Bronchial epithelial cell (primary cell): ENCODE measurements around the gene HOXA10. TPM values are rescaled to one million over a fixed set of nuclear protein-coding genes. Genes with fewer than 3 reads are reported as not detected.

Experiments used
- DNase-seq: peaks from one replicate; pipeline ENCODE4 v3.0.0-alpha.2; 2010; ENCODE audit warnings: low read depth
- FAIRE-seq: peaks from 2 replicates; lab custom pipeline; 2011; peaks lifted over from hg19 to GRCh38; lab: Jason Lieb, UNC
- H3K27me3 ChIP-seq: 2 replicates; pipeline ENCODE4 v1.5.1; 2011; ENCODE audit warnings: low read length; ENCODE audit not compliant: control insufficient read depth, insufficient read depth
- H3K36me3 ChIP-seq: 2 replicates; pipeline ENCODE4 v1.5.1; 2011; ENCODE audit warnings: low read length; ENCODE audit not compliant: control insufficient read depth, insufficient read depth
- H3K4me3 ChIP-seq: 2 replicates; pipeline ENCODE4 v1.5.1; 2011; ENCODE audit warnings: mild to moderate bottlenecking, low read depth, low read length, control low read depth
- CTCF ChIP-seq: IDR thresholded peaks from 2 replicates; pipeline ENCODE4 v1.5.1; 2011; ENCODE audit warnings: mild to moderate bottlenecking, moderate library complexity, low read length, control low read depth, inconsistent platforms; ENCODE audit not compliant: insufficient read depth, severe bottlenecking
- total RNA-seq: library from RNA; depleted of rRNA; stranded (reverse); fragments of >200 nt; gene quantifications from 2 replicates; pipeline ENCODE4 v1.2.1, GENCODE V29; 2014

HOXA10 gene
- total RNA-seq, 1 donor from 2014 or later: not detected

DNA sequence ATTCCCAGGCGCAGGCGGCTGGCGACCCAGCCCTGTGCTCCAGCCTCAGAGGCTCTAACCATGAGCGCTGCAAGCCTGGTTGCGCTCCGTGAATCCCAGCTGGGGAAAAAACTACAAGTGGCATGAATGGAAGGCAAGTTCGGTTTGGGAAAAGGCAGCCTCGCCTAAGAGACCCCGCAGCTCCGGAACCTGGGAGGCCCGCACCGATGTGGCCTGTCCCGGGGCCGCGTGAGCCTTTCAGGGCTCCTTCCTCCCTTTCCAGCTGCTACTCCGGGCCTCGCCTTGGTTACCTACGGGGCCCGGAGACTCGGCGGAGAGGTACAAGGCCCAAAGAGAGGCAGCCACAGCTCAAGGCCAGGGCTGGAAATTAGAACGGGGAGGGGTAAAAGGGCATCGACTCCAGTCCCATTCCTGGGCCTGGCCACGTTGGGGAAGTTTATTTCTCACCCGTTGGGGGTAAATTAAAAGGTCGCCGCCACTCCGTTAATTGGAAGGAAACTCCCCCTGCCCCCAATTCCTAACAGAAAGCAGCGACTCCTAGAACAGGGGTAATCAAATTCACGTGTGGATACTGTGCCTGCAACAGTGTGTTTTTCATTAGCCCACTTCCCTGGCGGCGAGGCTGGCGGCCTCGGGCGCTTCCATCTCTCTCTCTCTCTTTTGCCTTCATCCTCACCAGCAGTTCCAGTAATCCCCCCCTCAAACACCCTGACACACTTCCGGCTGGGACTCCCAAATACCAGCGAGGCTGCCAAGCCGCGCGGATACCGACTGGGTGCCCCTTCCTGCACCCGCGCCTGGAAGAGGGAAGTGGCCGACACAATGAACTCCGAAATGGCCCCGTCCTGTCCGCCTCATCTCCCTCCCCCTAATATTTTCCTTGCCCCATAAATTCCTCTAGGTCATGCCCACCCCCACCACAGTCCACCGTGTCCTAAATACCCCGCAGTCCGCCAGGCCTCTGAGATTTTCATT is 7.3 kb downstream of the HOXA10 start:
- Histone ChIP-seq H3K36me3 (no peaks in the 10 kb centered on the region), H3K27me3 (peaks cover 79% of the 10 kb centered on the region), H3K4me3 (no peak overlapping the region)
- DNase-seq: no peak
- FAIRE-seq: no peak
- no peak for TF ChIP-seq CTCF

- no peak for TF ChIP-seq CTCF
- no peaks in the 10 kb centered on the region for H3K36me3 ChIP-seq
- H3K4me3 ChIP-seq: no peak overlapping the region
- DNase-seq (no peak), FAIRE-seq (no peak)
- peaks cover 74% of the 10 kb centered on the region for H3K27me3 ChIP-seq
Observed at GRCh38 chr7:27165996-27166530, 8.1 kb downstream of the HOXA10 start.

- Histone ChIP-seq H3K27me3 (peaks cover 75% of the 10 kb centered on the region), H3K4me3 (no peak within 1 kb of the TSS), H3K36me3 (no peaks in the 10 kb centered on the region)
- TF ChIP-seq CTCF: no peak
- FAIRE-seq: no peak
- DNase-seq: no peak
Observed at GRCh38 chr7:27165089-27165995, 8.8 kb downstream of the HOXA10 start, which contains the start of gene HOXA9. TSS of gene HOXA9 (minus strand) at chr7:27165537. CDS start at chr7:27165457, 80 bp downstream.

DNA sequence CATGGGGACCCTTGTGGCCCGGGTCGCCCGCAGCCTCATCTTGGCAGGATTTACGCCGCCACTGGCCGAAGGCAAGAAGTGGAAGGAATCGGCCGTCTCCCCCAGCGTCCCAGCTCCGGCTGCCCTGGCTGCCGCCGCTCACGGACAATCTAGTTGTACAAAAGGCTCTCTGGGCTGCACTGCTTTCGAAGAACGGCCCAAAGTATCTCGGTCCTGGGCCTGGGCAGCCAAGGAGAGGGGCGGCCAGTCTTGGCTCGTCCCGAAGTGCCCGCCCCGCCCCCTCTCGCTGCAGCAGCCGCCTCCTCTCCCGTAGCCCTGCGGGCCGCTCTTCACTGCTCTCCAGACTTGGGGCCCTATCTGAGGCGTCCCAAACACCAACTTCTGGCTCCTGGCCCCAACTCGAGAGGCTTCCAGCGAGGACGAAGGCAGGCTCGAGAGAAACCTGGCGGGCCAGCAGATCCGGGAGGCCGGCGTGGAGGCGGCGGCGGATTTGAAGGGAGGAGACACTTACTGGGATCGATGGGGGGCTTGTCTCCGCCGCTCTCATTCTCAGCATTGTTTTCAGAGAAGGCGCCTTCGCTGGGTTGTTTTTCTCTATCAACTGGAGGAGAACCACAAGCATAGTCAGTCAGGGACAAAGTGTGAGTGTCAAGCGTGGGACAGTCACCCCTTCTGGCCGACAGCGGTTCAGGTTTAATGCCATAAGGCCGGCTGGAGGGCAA is 9.6 kb downstream of the HOXA10 start:
- no peak overlapping the region for H3K4me3 ChIP-seq
- no peak for FAIRE-seq
- no peaks in the 10 kb centered on the region for H3K36me3 ChIP-seq
- H3K27me3 ChIP-seq: peaks cover 75% of the 10 kb centered on the region
- TF ChIP-seq CTCF: no peak
- no peak for DNase-seq

DNA sequence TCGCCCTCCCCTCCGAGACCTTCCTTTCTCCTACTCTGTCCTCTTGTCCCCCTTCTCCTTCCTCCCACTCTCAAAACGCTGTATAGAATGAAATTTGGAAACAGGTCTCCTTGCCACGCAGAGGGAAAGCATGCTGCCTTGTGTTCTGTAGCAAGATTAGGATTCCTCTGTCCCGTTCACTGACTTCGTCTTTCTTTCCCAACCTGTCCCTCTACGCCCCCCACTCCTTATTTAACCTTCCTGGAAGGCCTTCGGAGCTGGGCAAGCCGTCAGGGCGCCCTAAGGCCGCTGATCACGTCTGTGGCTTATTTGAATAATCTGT is 10.1 kb downstream of the HOXA10 start:
- no peaks in the 10 kb centered on the region for H3K36me3 ChIP-seq
- no peak overlapping the region for H3K4me3 ChIP-seq
- peaks cover 77% of the 10 kb centered on the region for H3K27me3 ChIP-seq
- no peak for FAIRE-seq
- no peak for TF ChIP-seq CTCF
- no peak for DNase-seq
